Stimulated activated CD8-positive, alpha-beta memory T cell treated with anti-CD3 and anti-CD28 coated beads, Interleukin-12 subunit alpha, Interleukin-12 subunit beta, amount 100 ng/mL, for 24 hours (primary cell): ENCODE results near the gene EPN3.

ENCODE experiments used
- DNase-seq: peaks from one replicate; pipeline ENCODE4 v3.0.0-alpha.2; 2020; ENCODE audit errors: extremely low read depth

EPN3 gene

DNA sequence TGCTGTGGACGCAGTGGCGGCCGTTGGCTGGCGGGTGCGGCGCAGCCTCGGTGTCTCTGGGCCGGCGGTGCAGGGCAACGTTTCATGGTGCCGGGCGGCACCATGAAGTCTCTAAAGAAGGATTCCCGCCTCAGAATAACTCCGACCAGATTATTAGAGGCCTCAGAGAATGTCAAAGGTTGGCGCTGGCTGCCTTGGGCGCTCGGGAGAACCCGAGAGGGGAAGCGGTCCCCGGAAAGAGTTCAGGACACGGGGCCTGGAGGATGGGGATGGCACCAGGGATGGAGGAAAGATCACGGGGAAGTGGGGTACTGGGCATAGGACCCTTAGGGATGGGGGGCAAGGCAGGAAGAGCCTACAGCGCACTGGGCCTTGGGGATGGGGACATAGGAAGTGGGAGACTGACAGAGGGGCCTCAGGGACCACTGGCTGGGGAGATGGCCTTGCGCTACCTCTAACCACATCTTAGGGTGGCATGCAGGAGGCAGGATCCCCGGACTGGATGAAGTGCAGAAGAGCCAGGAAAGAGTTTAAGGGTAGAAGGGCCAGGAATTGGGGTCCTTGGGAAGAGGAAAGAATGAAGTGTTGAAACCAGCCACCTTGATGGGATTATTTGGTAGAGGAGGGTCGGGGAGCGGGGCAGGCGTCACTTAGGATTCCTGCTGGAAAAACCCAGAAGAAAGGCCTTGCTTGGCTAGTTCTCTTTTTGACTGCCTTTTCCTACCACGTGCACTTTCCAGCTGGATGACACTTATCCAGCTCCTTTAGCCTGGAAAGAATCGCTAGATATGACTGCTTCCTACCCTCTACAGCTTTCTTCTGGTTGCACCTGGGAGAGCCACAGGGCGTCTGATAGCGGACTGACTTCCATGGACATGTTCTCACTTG lies 23.7 kb upstream of the EPN3 start:
- DNase-seq = no peak

DNA sequence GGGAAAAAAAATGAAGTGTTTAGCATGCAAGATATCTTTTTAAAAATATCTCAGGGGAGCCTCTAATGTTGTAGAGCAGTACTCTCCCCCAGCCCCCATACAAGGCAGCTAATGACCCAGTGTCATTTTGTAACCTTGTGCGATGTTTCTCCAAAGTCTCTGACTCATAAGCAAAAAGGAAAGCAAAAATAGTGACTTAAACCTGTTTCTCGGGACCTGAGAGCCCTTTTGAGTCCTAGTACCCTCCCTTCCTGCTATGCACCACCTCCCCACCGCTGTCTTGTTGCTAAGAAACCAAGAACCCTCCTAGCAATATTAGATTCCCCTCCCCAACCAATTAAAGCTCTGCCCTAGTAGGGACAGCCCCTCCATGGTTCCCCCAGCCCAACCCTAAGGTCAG lies 21.5 kb upstream of the EPN3 start:
- no peak for DNase-seq

DNA sequence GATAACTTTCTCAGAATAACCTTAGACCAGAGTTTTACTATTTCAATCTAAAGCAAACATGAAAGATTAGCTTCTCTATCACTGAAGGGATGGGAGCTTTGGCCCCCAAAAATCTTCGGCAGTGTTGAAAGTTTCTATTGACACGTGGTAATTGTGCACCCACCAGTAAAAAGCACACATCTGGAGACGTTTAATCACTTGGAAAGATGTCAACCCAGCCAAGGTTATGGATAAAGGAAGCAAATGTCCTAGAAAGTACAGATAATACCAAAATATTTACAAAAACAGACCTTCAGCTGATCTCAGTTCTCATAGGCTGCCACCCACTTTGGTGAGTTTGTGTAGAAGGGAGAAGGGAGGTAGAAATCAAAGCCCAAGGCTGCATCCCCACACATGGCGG lies 19.0 kb upstream of the EPN3 start:
- no peak for DNase-seq

DNA sequence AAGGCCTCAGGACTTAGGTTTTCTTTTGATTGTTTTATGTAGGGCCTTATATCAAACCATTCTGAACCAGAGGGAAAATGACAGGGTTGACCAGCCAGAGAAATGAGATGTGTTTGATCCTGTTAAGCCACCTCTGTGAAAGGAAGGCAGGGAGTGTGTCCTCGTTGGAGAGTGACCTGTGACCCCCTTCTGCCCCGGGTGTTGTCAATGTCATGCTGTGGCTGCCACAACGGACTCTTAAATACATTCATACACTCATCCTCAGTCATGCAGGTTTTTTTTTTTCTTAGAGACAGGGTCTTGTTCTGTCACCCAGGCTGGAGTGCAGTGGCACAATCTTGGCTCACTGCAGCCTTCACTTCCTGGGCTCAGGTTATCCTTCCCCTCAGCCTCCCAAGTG lies 18.1 kb upstream of the EPN3 start:
- no peak for DNase-seq

DNA sequence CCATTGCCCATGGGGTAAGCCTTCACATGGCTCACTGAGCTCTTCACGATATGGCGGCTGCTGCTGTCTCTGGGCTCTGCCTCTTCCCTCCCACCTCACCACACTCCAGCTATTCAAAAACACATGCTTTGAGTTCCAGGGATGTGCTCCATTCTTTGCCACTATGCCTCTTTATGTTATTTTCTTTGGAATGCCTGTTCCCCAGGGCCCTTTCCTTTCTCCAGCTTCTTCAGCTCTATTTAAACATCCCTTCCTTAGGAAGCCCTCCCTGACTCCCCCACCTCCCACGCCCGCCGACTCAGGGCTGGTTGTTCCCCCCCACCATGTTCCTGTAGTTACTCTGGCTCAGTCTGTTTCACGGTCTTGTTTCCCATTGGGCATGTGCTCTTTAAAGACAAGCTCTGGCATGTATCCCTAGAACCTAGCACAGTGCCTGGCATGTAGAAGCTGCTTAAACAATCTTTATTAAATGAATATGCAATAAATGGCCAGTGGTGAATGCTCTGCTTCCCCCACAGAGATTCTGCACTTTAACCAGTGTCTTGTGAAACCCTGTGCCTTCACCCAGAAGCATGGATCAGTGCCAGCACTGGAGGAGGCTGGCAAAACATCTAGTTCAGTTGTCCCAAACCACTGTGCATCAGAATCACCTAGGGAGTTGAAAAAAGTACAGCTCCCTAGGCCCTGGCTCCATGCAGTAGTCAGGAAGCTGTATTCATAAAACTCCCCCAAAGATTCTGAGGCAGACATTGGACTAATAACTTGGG lies 17.4 kb upstream of the EPN3 start:
- DNase-seq = no peak

DNA sequence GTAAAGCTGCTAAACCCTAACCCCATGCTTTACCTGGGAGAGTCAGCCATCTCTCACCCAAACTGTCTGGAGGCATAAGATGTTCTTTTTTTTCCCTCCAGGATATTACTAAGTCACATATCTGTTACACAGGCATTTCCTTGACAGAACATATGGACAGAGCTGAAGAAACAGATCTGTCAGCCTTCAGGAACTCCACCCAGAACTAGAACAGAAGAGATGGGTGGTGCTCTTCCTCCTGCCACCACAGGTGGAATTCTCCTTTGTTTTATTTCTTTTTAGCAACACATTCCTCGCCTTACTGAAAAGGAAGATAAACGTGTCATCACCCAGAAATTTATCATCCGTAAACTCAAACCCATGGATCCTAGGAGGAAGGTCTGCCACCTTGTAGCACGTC lies 15.5 kb upstream of the EPN3 start:
- no peak for DNase-seq

DNA sequence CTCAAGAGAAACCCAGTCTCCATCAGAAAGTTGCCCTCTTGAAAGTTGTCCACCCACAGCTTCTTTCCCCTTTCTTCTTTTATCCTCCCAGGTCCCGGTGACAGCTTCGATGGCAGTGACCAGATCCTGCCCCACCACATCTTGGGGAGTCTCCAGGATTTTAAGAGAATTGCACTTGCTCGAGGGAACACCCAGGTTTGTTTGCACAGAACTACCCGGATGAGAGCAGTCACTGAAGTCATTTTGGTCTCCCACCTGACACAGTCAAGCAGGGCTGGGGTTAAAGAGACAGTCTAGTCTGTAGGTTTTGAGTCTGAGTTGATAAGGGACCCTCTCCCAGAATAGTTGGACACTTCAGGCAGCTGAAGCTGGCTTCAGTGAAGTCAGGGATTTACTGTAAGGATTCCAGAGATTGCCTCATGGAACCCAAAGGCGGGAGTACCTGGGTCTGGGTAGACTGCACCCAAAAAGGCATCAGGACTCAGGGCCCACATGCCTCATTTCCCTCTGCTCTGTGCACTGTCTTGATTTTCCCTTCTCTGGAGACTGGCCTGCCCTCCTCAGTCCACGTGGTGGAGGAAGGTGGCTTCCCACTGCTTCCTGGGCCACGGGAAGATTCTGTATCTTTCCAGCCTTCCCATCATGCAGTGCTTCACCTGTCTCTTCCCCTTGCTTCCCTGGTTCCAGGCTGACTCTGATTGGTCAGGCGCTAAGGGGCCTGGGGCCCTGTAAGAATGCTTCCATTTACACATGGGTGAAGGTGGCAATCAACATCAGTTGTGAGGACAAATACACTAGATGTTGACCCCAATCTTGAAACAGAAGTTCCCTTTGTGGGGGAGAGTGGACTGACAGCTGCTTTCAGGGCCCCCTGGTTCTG lies 14.8 kb upstream of the EPN3 start:
- DNase-seq = no peak

DNA sequence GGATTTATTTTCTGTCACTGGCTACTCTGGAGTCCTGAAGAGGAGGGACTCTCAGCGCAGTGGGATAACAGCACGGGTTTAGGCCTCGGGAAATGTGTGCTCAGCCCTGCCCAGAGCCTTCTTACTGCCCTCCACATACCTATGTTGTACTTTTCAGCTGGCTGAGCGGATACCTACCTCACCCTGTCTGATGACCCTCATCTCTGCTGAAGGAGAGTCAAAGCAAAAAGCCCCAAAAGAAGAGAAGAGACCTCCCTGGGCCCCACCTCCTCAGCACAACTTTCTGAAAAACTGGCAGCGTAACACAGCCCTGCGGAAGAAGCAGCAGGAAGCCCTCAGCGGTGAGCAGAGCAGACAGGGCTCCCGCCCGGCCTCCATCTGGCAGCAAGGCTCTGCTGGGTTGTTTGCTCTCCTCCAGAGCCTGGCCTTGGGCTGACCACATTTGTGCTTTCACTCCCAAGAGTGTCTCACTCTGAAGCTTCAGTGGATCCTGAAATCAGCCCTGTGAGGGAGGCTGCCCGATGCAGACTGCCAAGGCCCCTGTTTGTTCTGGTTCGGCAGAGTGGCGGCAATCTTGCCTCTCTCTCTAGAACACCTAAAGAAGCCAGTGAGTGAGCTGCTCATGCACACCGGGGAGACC lies 14.0 kb upstream of the EPN3 start:
- no peak for DNase-seq

DNA sequence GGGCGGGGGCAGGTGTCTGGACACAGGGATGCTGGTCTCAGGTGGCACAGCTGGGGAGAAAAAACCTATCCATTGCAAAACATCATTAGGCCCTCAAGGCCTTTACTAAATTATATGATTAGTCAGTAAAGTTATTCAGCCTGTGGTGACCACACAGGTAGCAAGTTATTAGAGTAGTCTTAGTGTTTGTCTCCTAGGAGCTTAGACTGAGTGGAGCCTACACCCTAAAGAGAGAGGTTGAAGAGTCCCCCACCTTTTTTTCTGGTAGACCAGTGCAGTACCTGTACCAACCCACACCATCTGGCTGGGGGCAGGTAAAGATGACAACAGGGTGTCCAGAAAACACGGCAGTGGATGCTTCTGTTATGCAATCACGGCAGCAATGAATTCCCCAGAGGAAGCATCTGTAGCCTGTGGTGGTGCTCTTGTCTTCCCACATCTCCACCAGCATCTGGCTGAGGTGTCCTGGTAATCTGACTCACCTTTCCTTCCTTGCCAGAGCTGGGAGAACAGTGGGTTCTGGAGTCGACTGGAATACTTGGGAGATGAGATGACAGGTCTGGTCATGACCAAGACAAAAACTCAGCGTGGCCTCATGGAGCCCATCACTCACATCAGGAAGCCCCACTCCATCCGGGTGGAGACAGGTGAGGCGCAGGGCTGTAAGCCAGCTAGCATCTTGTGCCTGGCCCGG lies 13.2 kb upstream of the EPN3 start:
- no peak for DNase-seq

DNA sequence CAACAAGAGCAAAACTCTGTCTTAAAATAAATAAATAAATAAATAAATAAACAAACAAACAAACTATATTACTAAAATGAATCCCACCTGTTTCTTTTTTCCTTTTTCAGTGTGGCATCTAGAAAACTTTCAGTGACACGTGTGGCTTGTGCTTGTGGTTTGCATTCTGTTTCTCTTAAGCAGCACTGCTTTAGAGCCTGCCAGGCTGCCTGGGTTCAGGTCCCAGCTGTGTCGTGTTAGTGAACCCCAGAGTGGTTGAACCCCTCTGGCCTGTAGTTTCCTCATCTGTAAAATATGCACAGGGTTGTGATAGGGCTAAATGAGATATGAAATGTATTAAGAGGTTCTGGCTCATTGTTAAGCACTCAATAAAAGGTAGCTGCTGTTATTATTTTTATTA lies 12.1 kb upstream of the EPN3 start:
- DNase-seq = no peak

DNA sequence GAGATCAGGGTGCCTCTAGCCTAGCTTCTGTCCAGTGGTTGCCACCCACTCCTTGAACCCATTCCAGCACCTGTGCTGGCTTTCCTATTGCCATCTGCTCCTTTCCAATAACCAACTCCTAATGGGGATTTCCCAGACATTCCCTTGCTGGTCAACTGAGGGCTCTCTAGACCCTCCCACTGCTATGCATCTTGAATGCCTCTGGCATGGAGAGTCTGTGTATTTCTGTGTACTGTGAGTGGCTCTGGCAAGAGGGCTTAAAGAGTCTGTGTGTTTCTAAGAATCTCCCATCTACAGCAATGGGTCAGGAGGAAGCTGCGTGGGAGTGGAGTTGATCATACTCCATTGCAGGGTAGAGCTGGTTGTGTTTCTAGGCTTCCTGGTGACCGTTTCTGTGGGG lies 11.0 kb upstream of the EPN3 start:
- no peak for DNase-seq

DNA sequence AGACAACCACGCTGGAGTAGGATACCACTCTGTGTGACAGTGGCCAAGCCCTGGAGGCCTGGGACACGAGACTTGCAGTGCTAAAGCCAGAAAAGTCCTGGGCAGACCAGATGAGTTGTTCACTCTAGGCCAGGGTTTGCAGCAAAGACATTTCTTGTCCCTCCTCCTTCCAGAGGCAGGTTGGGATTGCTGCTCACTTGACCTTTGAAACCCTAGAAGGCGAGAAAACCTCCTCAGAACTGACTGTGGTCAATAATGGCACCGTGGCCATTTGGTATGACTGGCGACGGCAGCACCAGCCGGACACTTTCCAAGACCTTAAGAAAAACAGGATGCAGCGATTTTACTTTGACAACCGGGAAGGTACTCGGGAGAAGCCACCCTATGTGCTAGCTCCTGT lies 9.8 kb upstream of the EPN3 start:
- DNase-seq = no peak

DNA sequence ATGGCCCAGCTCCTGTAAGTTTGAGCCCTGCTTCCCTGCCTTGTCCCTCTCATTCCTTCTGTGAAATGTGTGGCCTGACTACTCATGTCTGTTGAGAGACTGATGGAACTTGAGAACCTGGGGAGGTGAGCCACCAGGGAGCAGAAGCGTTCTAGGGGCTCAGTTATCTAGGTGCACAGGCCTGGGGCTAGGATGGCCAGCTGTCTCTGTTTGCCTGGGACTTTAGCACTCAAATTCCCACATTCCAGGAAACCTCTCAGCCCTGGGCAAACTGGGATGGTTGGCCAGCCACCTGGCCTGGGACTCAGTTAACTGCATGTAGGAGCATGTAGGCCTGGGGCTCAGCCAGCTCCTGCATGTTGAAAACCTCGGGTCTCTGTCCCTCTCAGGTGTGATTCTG lies 9.3 kb upstream of the EPN3 start:
- no peak for DNase-seq

DNA sequence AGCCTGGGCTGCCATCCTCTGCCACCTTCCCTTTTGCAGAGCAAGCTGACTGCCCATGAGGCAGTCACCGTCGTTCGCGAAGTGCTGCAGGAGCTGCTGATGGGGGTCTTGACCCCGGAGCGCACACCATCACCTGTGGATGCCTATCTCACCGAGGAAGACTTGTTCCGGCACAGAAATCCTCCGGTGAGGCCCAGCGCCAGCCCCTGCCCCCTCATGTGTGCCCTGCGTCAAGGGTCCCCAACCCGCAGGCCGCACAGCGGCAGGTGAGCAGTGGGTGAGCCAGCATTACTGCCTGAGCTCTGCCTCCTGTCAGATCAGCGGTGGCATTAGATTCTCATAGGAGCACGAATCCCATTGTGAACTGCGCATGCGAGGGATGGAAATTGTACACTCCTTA lies 7.7 kb upstream of the EPN3 start:
- DNase-seq = no peak

DNA sequence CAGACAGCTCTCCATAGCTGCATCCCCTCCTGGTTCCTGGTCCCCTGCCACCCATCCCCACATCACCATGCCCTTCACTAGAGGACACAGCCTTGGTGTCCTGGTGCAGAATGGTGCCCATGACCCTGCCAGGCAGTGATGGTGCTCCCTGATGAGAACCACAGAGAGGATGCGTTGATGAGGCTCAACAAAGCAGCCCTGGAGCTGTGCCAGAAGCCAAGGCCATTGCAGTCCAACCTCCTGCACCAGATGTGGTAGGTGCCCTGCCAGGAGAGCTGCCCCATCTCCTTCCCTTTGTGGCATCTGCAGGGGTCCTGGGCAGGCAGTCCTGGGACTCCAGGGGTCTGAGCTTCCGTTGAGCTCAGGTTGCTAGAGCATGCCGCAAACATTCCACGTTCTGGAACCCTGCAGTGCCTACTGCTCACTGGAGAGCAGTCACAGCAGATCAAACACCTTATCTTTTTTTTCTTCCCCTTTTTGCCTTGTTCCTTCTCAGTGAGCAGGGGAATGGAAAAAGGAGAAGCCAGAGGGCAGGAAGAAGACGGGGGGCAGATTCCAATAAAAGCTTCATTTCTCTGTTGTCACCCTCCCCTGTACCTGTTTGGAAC lies 5.3 kb upstream of the EPN3 start:
- no peak for DNase-seq

DNA sequence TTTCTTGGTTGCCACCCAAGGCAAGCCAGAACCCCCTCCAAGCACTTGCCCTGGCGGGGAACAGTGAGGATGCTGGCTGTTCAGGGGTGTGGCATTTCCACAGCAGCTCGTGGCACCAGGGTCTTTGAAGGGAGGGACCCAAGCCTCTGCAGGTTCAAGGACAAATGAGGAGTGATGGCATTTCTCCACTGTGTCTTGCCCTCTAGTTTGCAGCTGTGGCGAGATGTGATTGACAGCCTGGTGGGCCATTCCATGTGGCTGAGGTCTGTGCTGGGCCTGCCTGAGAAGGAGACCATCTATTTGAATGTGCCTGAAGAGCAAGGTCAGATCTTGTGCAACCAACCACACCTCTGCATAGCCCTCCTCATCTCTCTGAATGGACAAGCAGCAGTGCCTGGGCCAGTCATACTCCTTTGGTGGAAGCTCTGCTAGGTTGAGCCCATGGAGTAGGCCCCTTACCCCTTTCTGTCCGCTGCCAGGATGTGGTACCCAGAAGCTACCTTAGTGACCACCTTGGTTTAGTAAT lies 4.5 kb upstream of the EPN3 start:
- DNase-seq = no peak

DNA sequence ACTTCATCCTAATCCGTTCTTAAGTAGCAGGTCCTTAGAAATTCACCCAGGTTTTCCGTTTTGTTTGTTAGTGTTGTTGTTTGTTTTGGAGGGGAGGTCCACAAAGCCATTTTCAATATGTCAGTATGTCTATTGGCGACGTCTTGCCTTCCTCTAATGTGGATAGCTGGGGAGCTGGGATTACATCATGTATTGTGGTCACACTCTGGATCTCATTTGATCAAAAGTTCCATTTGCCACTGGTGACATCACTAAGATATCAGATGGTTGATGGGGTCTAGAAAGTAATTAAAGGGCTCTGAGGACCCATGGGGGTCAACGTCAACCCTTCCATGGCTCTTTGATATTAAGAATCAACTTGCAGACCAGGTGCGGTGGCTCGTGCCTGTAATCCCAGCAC lies 2.7 kb upstream of the EPN3 start:
- no peak for DNase-seq

DNA sequence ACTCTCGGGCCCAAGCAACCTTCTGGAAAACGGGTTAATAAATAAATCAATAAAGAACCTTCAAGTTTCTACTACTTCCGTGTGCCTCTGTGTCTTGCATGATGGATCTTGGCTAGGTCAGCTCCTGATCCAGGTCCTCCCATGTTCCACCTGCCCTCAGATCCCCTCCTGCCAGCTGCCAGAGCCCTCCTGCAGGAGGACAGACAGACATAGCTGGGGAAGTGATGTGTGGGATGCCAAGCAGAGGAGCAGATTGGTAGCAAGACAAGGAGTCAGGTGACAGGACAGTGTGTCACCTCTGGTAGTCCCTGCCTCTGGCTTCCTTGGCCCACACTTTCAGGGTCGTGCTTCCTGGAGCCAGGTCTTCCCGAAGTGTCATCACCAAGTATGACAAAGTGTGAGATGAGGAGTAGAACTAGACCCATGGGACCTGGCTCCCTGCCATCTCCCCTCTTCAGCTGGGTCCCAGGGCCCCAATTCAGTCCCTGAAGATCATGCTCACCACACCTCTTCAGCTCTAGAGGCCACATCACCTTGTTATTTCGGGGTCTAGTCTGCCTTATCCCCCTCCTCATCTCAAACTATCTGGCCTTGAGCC lies 1.0 kb upstream of the EPN3 start:
- DNase-seq = no peak

DNA sequence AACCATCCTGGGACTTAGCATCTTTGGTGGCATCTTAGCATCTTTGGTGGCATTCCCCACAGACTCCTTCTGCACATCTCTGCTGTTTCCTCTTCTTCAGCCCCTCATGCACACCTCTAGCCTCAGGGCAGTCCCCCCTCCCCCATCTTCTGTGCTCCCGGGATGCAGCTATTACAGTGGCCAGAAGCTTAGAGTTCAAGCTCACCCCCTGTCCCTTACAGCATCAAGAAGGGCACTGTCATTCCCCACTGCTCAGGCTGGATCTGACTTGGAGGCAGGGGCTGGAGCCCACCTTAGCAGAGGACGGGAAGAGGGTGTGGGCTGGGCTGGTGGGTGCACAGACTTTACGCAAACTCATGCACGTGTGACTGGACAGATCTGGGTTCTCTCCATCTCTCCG lies 650 bp downstream of the EPN3 start:
- DNase-seq = no peak

DNA sequence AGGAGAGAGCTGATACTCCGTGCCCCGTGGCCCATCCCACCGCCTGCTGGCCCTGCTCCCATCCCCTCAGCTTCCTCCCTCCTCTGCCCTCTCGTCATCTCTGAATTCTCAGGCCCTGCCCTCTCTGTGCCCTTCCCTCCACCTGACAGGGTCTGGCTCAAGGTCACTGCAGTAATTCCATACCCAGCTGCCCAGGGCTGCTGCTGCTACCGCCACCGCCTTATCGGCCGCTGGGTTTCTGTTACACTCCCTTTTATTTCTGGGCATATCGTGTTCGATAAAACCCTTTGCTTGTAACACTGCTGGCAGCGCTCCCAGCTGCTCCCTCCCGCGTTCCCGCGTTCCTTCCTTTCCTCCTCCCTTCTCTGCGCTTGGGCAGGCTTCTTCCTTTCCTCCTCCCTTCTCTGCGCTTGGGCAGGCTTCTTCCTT lies 1.2 kb downstream of the EPN3 start:
- DNase-seq = no peak
